H9 (cell line): ENCODE data around the gene VAV3. TPM values are rescaled to one million over a fixed set of nuclear protein-coding genes. Genes with fewer than 3 reads are reported as not detected.

ENCODE experiments used
- DNase-seq: peaks from one replicate; pipeline ENCODE4 v3.0.0-alpha.2; 2017
- H2AFZ ChIP-seq: one replicate; pipeline ENCODE4 v1.6.1; 2013; ENCODE audit warnings: mild to moderate bottlenecking, low read length, control low read depth, moderate library complexity
- H2AK5ac ChIP-seq: 2 replicates; pipeline ENCODE4 v1.6.1; 2013; ENCODE audit warnings: low read length, control low read depth, mixed read lengths; ENCODE audit not compliant: insufficient read length
- H2BK120ac ChIP-seq: one replicate; pipeline ENCODE4 v1.6.1; 2013; ENCODE audit warnings: low read depth, mild to moderate bottlenecking, low read length, control low read depth, inconsistent platforms; ENCODE audit not compliant: poor library complexity, severe bottlenecking
- H2BK12ac ChIP-seq: 2 replicates; pipeline ENCODE4 v1.6.1; 2013; ENCODE audit warnings: low read length, control low read depth, mixed read lengths, low read depth; ENCODE audit not compliant: insufficient read length
- H2BK15ac ChIP-seq: 2 replicates; pipeline ENCODE4 v1.6.1; 2013; ENCODE audit warnings: low read depth, low read length, control low read depth
- H2BK20ac ChIP-seq: one replicate; pipeline ENCODE4 v1.6.1; 2013; ENCODE audit warnings: low read depth, mild to moderate bottlenecking, low read length, control low read depth, inconsistent platforms; ENCODE audit not compliant: poor library complexity, severe bottlenecking
- H2BK5ac ChIP-seq: 2 replicates; pipeline ENCODE4 v1.6.1; 2013; ENCODE audit warnings: low read length, control low read depth, mixed read lengths; ENCODE audit not compliant: insufficient read length
- H3K14ac ChIP-seq: 2 replicates; pipeline ENCODE4 v1.6.1; 2013; ENCODE audit warnings: low read length, control low read depth; ENCODE audit not compliant: insufficient read depth
- H3K18ac ChIP-seq: 2 replicates; pipeline ENCODE4 v1.6.1; 2013; ENCODE audit warnings: low read depth, mild to moderate bottlenecking, mixed read lengths, low read length, control low read depth; ENCODE audit not compliant: insufficient read length
- H3K23ac ChIP-seq: 2 replicates; pipeline ENCODE4 v1.6.1; 2013; ENCODE audit warnings: low read length, control low read depth, mixed read lengths, low read depth; ENCODE audit not compliant: insufficient read length
- H3K23me2 ChIP-seq: 2 replicates; pipeline ENCODE4 v1.6.1; 2013; ENCODE audit warnings: low read depth, mild to moderate bottlenecking, mixed read lengths, low read length, control low read depth; ENCODE audit not compliant: insufficient read length, poor library complexity, severe bottlenecking
- H3K27ac ChIP-seq: 2 replicates; pipeline ENCODE4 v1.5.1; 2013; ENCODE audit warnings: low read length, control low read depth, mixed read lengths, low read depth; ENCODE audit not compliant: insufficient read length
- H3K27me3 ChIP-seq: 2 replicates; pipeline ENCODE4 v1.6.1; 2013; ENCODE audit warnings: low read length, control low read depth, inconsistent platforms; ENCODE audit not compliant: insufficient read depth
- H3K4ac ChIP-seq: 2 replicates; pipeline ENCODE4 v1.6.1; 2013; ENCODE audit warnings: low read depth, mild to moderate bottlenecking, control low read depth, inconsistent platforms, low read length, moderate library complexity
- H3K4me1 ChIP-seq: 2 replicates; pipeline ENCODE4 v1.6.1; 2013; ENCODE audit warnings: low read length, control low read depth, inconsistent platforms; ENCODE audit not compliant: insufficient read depth
- H3K4me2 ChIP-seq: 2 replicates; pipeline ENCODE4 v1.6.1; 2013; ENCODE audit warnings: low read length, control low read depth, mixed read lengths; ENCODE audit not compliant: insufficient read length, insufficient read depth
- H3K56ac ChIP-seq: 2 replicates; pipeline ENCODE4 v1.6.1; 2013; ENCODE audit warnings: low read depth, mild to moderate bottlenecking, mixed read lengths, low read length, control low read depth; ENCODE audit not compliant: insufficient read length
- H3K79me1 ChIP-seq: 2 replicates; pipeline ENCODE4 v1.6.1; 2013; ENCODE audit warnings: low read depth, mild to moderate bottlenecking, moderate library complexity, low read length, control low read depth, inconsistent platforms; ENCODE audit not compliant: insufficient read depth, poor library complexity, severe bottlenecking
- H3K79me2 ChIP-seq: 2 replicates; pipeline ENCODE4 v1.6.1; 2013; ENCODE audit warnings: low read length, control low read depth, inconsistent platforms; ENCODE audit not compliant: insufficient read depth
- H3K9ac ChIP-seq: 2 replicates; pipeline ENCODE4 v1.6.1; 2013; ENCODE audit warnings: low read length, control low read depth, mixed read lengths; ENCODE audit not compliant: insufficient read length; ENCODE audit errors: extremely low read depth
- H3K9me3 ChIP-seq: one replicate; pipeline ENCODE4 v1.6.1; 2013; ENCODE audit warnings: low read depth, low read length, inconsistent platforms; ENCODE audit not compliant: control insufficient read depth
- H3T11ph ChIP-seq: one replicate; pipeline ENCODE4 v1.6.1; 2013; ENCODE audit warnings: mild to moderate bottlenecking, low read length, control low read depth, inconsistent platforms
- H4K20me1 ChIP-seq: one replicate; pipeline ENCODE4 v1.6.1; 2013; ENCODE audit not compliant: control insufficient read depth, insufficient read length, insufficient read depth
- H4K5ac ChIP-seq: 2 replicates; pipeline ENCODE4 v1.6.1; 2013; ENCODE audit warnings: low read depth, mild to moderate bottlenecking, mixed read lengths, low read length, control low read depth; ENCODE audit not compliant: insufficient read length
- H4K8ac ChIP-seq: replicated peaks from 2 replicates; pipeline ENCODE4 v1.6.1; 2013; ENCODE audit warnings: low read length, control low read depth, mixed read lengths, low read depth; ENCODE audit not compliant: insufficient read length
- H4K91ac ChIP-seq: 2 replicates; pipeline ENCODE4 v1.6.1; 2013; ENCODE audit warnings: low read depth, mild to moderate bottlenecking, moderate library complexity, mixed read lengths, low read length, control low read depth; ENCODE audit not compliant: insufficient read length
- H3K27ac Mint-ChIP-seq, 3 experiments: 2 replicates in 2 of 3; 3 replicates in 1 of 3; pipeline ENCODE4 v1.8.0; 2020 to 2021; ENCODE audit warnings: mixed read lengths in 3 of 3, mild to moderate bottlenecking in 1 of 3, moderate library complexity in 1 of 3
- H3K27me3 Mint-ChIP-seq: 2 replicates; pipeline ENCODE4 v1.8.0; 2021; ENCODE audit warnings: low read depth, mild to moderate bottlenecking, moderate library complexity, mixed read lengths
- H3K36me3 Mint-ChIP-seq, 3 experiments: 2 replicates in 2 of 3; 3 replicates in 1 of 3; pipeline ENCODE4 v1.8.0; 2020 to 2021; ENCODE audit warnings: low read depth in 3 of 3, mixed read lengths in 3 of 3; ENCODE audit not compliant: insufficient read depth in 1 of 3
- H3K4me1 Mint-ChIP-seq, 2 experiments: 2 replicates each; pipeline ENCODE4 v1.8.0; 2020; ENCODE audit warnings: mixed read lengths in 2 of 2
- H3K4me3 Mint-ChIP-seq, 2 experiments: 2 replicates in 1 of 2; 3 replicates in 1 of 2; pipeline ENCODE4 v1.8.0; 2020 to 2021; ENCODE audit warnings: mild to moderate bottlenecking in 2 of 2, mixed read lengths in 2 of 2, moderate library complexity in 1 of 2
- H3K9me3 Mint-ChIP-seq, 2 experiments: 2 replicates in 1 of 2; 3 replicates in 1 of 2; pipeline ENCODE4 v1.8.0; 2020; ENCODE audit warnings: mild to moderate bottlenecking in 2 of 2, mixed read lengths in 2 of 2, moderate library complexity in 1 of 2
- CTCF ChIP-seq: fragments of 200-600 bp; sonication (generic); conservative IDR thresholded peaks from 3 replicates; pipeline ENCODE4 v1.8.0; 2021; ENCODE audit warnings: antibody characterized with exemption, mild to moderate bottlenecking
- whole genome bisulfite sequencing: extraction: QIAGEN DNeasy Blood & Tissue Kit; methylation state at CpG from one replicate; pipeline ENCODE4 v1.1.7; 2013; ENCODE audit warnings: missing lambda C conversion rate, low lambda C conversion rate, mixed read lengths; ENCODE audit not compliant: insufficient read length; ENCODE audit errors: extremely low coverage; 5-methylcytosine and 5-hydroxymethylcytosine counted together
- total RNA-seq: library from RNA; stranded (reverse); gene quantifications from 2 replicates; pipeline ENCODE4 v1.2.1, GENCODE V29; 2021

Gene VAV3
- total RNA-seq, 1 experiment from 2014 or later, result 5.1 TPM

GRCh38 chr1:107992347-107992746 is 27.4 kb upstream of the VAV3 start:
- Histone ChIP-seq H3K4me2 (no peak overlapping the region), H4K20me1 (no peaks in the 10 kb centered on the region), H2BK5ac (no peak overlapping the region), H3K27ac (no peak overlapping the region), H2BK12ac (no peak overlapping the region), H3K79me2 (no peaks in the 10 kb centered on the region), H4K8ac (no peak overlapping the region), H3T11ph (no peak overlapping the region), H3K56ac (no peak overlapping the region), H3K9ac (no peak overlapping the region), H2BK120ac (no peak overlapping the region), H2BK15ac (no peak overlapping the region), H3K14ac (no peak overlapping the region), H3K23me2 (no peaks in the 10 kb centered on the region), H3K4ac (no peak overlapping the region), H4K5ac (no peak overlapping the region), H3K18ac (no peak overlapping the region), H2AK5ac (no peak overlapping the region), H4K91ac (no peak overlapping the region), H3K9me3 (no peaks in the 10 kb centered on the region), H3K23ac (no peak overlapping the region), H2AFZ (no peak overlapping the region), H3K4me1 (no peaks in the 10 kb centered on the region), H3K79me1 (no peaks in the 10 kb centered on the region), H2BK20ac (no peak overlapping the region), H3K27me3 (no peaks in the 10 kb centered on the region)
- H3K9me3 Mint-ChIP-seq, result no peaks in the 10 kb centered on the region
- H3K4me3 Mint-ChIP-seq, result no peak overlapping the region
- TF ChIP-seq CTCF, result no peak
- no peak for DNase-seq
- no peak overlapping the region for H3K27ac Mint-ChIP-seq
- no CpG with 5 or more reads among the region's 3 CpGs for WGBS
- no peaks in the 10 kb centered on the region for H3K4me1 Mint-ChIP-seq
- H3K36me3 Mint-ChIP-seq, result no peaks in the 10 kb centered on the region
- no peaks in the 10 kb centered on the region for H3K27me3 Mint-ChIP-seq
